Fibroblast of upper back skin (primary cell): Measurements from ENCODE around the gene RGS17.

Experiments used
- DNase-seq: peaks from one replicate; pipeline ENCODE4 v3.0.0-alpha.2; 2013

Gene RGS17

DNA sequence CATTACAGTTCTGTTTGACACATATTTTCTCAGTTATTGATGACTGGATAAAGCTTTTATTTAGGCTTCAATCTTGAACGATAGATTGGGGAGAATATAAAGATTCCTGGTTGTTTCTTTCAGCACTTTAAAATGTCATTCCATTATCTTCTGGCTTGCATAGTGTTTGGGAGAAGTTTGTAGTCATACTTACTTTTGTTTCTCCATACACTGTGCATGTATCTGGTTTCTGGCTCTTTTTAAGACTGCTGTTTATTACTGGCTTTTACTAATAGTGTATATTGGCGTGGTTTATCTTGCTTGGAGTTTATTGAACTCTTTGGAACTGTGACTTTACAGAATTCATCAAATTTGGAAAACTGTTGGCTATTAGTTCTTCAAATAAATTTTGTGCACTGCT is 49.2 kb downstream of the RGS17 start:
- no peak for DNase-seq

DNA sequence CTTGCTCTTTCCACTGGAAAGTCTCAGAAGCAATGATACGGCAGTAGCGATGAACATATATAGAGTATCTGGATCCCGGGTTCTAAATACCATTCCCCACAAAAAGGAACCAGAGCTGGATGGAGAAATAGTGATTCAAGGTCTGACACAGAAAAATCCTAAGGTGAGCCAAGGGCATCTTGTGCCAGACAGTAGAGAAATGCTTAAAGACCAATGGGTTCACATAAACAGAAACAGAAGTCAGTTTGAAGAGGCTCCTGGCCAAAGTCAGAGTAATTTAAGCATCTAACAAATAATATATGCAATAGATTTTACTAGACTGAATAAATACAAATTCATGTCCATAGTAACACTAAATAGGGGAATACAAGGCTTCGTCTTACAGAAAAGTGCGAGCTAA is 54.7 kb downstream of the RGS17 start:
- no peak for DNase-seq

DNA sequence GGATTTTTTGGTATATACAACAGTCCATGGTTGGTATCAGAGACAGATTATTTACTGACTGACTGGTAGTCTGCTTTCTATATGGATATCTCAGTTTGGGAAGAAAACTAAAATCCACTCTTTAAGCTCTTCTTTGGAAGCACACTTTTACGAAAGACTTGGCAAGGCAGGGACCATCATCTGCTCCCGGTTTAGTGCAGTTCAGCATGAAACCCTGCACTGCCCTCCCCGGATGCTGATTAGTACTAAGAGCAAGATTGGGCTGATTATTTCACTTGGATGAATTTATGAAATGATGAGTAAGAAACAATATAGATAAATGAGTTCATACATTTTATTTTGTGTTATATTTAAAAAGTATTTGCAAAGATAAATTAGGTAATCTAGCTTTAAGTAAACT is 56.3 kb downstream of the RGS17 start:
- DNase-seq, result no peak

DNA sequence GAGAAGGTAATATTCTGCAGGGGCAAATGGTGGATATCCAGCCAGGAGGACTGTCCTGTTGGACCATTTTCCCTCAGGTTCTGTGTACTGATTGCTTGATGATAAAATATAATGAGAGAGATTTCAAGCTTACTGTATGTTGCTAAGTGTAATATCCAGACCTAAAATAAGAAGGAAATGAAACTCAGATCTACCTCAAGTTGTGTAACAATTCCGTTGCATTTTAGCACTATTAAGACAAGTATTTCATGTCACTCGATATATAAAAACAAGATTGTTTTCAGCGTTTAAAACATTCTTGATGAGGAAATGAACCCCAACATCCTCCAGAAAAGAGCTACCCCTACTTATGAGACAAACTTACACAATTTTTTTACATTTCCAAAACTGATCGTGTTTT is 57.2 kb downstream of the RGS17 start:
- DNase-seq, result no peak

DNA sequence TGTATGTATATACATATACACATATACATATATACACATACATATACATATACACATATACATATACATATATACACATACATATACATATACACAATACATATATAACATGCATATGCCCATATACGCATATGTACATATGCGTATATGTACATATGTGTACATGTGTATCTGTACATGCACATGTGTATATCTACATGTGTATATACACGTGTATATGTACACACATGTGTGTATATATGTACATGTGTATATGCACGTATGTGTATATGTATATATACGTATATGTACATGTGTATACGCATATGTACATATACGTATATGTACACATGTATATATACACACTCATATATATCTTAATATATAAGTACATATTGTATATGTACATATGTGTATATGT is 60.3 kb downstream of the RGS17 start:
- no peak for DNase-seq

DNA sequence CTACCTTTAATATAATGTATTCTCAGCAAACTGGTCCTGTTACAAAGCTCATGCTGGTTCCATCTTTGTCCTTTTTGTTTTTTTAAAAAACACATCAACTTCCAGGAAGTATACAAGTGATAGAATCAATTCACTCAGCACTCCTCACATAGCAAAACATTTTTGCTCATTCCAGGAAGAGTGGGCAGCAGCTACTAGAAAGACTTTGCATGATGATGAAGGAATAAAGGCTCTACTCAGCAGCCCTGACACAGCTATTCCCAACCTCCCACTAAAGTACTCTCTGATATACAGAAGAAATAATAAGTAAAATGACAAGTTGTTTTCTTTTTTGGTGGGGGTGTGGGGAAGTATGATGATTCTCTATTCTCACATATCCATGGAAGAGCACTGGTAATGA is 61.2 kb downstream of the RGS17 start:
- no peak for DNase-seq

DNA sequence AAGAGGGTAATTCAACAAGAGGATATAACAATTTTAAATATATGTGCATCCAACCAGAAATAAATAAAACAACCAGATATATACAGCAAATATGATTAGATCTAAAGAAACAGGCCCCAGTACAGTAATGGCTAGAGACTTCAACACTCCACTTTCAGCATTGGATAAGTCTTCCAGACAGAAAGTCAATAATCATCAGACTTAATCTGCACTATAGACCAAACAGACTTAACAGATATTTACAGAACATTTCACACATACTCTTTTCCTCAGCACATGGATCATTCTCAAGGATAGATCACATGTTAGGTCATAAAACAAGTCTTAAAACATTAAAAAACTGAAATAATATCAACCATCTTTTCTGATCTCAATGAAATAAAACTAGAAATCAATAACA is 65.9 kb downstream of the RGS17 start:
- DNase-seq, result no peak

DNA sequence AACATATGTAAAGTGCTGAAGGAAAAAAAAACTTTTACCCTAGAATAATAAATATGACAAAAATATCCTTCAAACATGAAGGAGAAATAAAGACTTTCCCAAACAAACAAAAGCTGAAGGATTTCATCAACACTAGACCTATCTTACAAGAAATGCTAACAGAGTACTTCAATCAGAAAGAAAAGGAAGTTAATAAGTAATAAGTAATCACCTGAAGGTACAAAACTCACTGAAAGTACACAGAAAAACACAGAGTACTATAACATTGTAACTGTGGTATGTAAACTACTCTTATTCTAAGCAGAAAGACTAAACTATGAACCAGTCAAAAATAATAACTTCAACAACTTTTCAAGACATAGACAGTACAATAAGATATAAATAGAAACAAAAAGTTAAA is 67.1 kb downstream of the RGS17 start:
- DNase-seq, result no peak

DNA sequence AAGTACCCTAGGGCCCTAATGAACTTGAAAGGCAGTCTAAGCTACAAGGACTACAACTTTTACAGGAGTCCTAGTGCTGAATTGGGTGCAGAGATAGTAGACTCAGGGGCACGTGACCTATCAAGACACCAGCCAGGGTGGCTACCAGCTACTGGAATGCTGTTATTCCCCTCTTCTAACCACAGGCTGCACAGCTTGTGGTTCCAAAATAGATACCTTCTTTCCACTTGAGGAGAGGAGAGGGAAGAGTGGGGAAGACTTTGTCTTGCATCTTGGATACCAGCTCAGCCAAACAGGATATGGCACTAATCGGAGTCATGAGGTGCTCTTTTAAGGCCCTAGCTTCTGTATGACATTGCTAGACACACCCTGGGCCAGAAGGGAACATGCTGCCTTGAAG is 68.6 kb downstream of the RGS17 start:
- no peak for DNase-seq

DNA sequence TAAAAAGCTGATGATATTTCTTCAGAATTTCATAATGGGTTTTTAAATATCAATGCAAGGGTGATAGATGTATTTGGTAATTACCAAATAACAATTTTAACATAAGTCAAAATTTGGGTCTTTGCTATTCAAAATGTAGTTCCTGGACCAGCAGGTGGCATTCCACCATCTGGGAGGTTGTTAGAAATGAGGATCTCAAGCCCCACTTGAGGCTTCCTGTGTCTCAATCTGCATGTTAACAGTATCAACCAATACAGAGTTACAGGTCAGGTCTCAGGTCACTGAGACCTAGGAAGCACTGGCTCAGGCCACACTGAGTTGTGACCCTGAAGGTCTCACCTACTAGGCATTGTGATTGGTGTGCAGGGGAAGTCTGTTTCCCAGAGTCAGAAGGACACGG is 71.3 kb downstream of the RGS17 start:
- DNase-seq, result peak; percentile 5

DNA sequence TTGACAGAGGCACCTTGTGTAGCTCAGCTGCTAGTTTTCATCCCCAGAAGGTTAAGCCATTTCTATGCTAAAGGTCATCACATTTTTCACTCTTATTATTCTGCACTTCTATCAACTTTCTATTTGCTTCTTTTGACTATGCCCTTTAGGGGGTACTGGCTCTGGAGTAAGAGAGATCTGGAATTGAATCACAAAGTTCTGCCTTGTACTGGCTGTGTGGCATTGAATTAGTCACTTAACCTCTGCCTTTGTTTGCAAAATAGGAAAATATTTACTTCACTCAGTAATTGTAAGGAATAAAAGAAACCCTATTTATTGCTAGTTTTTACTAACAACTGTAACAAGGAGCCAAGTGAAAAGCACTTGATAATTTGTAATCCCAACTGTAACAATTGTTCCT is 71.8 kb downstream of the RGS17 start:
- no peak for DNase-seq

DNA sequence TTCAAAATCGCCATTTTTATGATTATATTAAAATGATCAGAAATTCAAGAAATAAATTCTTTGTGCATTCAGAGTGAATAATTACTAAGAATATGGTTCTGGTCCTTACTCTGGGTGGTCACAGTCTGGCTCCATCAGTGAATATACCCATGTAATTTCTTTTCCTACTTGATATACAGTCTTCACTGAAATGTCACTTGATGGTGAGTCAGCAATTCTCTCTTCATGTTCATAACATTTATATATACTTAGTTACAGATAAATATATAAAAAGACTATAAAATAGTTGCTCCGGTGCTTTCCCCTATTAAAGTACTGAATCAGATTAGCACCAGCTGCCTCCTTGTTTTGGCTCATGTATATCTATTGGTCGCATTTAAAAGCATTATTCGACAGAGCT is 72.2 kb downstream of the RGS17 start:
- no peak for DNase-seq

DNA sequence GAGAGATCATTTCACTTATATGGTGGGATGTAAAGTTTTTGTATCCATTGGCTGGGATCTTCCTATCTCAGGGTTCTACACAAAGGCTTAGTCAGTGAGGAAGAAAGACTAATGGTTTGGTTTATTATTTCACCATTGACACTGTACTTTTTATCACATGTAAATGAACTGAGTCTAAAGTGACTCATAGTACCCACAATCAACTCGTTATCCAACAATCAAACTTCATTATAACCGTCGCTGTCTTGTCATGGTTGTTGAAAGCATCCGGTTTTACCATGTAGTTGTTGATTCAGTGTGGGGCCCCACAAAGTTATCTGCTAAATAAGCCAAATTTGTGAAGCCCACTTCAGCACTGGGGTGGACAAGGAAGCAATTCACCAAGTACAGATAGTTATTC is 72.8 kb downstream of the RGS17 start:
- DNase-seq, result no peak

DNA sequence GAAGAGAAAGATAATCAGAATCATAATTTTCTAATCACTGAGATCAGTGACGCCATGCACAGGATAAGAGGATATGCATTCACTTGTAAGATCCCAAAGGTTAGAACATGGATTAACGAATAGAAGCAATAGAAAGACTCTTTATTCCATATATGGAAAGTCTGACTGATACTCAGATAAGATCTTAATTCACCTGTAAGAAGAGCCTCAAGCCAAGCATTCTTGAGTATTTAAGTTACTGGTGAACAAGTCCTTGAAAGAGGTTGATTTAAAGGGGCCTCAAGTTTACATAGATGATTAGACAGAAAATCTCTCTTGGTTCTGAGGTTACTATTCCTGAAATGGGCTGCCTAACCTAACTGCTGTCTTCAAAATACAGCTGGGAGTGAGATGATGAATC is 74.8 kb downstream of the RGS17 start:
- no peak for DNase-seq

DNA sequence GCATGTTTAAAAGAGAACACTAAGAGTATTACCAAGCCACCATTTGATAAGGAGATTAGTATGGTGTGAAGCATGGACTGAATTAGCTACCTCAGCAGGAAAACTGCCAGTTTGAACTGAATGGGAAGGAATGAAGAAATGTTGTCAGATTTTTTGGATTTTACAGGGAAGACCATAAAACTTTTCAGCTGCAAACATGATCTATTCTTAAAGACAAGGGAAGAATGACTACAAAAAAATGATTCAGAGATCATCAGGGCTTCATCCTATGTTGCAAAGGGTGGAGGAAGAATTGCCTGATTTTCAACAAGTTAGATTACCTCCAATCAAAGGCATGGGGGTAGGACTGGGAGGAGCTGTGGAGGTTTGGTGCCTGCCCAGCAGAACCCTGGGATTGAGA is 79.3 kb downstream of the RGS17 start:
- peak; percentile 13 for DNase-seq

DNA sequence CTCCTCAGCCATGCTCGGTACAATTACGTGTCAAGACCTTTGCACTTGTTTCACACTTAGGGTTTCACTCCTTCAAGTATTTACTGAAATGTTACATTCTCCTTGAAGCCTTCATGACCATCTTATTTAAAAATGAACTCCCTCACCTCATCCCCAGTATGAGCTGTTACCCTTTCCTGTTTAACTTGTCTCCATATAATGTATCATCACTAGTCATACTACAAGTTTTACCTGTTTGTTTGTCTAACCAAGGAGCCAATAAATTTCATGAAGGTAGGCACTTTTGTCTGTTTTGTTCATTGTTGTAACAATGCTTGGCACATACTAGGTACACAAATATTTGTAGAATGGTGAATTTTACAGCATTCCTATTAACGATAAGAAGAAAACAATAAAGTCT is 82.5 kb downstream of the RGS17 start:
- DNase-seq, result no peak

DNA sequence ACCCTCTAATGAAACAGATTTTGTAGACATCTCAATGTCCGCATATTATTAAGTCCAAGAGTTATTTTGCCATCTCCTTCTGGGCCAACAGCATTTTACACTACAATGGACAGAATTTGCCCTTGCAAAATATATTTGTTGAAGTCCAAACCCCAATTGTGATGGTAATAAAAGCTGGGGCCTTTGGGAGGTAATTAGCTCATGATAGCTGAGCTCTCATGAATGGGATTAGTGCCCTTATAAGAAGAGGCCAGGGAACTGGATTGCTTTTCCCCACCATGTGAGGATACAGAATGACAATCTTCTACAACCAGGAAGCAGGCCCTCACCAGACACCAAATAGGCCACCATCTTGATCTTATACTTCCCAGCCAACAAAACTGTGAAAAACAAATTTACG is 83.7 kb downstream of the RGS17 start:
- no peak for DNase-seq

DNA sequence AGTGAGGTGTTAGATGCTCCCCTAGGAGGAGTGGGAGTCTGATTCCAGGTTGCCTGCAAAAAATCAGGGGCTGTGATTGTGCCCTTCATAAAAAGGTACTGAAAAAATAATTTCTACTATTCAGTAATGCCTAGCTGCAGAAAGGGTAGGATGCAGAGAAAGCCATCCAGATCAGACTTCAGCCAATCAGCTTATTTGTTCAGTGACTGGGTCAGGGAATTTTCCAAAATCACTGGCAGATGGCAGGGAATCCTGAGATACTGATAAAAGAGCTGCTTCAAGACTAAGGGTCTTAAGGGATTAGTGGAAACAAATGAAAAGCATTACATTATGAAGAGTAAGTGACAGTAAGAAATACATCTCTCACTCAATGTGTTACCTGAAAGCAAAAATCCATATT is 85.8 kb downstream of the RGS17 start:
- DNase-seq, result no peak

DNA sequence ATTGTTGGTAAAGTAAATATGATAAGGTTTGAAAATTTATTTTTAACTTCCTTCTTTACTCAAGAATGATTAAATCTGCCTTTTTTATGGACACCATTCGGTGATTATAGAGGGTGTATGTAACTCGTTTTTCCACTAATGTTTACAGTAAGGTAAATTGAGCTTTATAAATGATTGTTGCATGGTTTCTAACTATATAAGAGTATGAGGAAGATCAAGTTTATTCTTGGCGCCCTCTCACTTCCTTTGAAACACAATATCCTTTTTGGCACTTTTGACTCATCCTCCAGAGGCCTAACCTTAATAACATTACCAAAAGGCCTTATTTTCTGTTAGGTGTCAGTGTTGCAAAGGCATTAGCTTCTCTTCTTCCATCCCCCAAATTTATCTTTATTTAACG is 86.8 kb downstream of the RGS17 start:
- DNase-seq, result no peak

DNA sequence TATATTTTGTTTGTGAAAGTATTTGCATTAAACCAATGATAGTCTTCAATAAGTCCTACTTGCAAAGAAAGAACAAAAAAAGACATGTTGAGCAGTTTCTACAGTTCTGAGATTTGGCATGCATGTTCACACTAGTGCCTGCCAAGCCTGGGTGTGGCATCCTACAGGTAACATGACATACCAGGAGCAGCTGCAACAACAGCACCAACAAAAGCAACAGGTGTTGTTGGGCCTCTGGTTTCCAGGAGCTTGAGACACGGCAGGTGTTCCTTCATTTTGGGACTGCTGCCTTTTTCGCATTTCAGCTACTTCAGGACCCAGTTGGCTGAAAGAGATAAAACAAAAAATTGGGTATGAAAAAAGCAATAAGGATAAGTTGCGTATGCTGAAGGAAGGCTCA is 87.4 kb downstream of the RGS17 start:
- DNase-seq, result no peak

DNA sequence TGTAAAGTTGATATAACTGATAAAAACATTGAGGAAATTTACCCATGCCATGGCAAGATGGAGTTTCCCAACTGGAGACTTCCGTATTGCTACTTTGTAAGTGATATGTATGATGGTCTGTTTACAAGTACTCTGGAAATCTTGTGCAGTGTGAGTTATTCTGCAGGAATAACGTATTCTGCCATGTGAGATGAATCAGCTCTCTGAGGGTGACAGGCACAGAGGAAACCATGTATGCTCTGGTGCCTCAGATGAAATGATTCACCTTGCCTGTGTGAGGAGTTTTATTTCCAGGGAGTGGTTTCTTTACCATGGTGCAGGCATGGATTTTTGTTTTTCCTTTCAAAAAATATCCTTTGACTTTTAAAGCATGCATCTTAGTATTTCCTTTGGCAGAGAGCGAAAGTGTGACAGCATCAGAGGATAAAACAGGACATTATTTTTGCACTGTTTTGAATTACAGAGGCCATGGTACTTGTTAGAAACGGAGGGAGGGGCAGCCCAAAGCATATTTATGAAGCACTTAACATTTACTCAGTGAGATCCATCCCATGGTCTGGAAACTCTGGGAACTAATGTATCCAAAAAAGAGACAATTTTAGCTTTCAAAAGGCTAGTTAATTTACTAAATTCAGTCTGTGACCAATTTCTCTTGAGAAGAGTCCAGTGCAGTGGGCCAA is 92.6 kb downstream of the RGS17 start:
- peak; percentile 19 for DNase-seq

DNA sequence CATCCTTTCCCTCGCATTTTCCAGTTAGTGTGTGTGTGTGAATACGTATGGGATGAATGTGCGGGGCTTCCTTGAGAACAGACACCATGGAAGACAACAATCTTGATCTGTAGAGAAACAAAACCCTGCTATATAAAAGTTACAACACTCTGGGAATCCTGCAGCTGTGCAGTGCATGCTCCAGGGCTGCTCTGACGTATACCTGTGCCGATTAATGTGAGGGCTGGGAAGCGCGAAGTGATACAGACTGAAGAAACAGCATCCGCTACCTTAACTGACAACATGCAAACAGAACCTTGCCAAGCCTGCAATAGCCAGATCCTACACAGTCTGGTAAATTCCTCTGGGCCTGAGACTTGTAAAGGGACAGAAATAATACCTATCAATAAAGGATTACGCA is 96.9 kb downstream of the RGS17 start:
- no peak for DNase-seq

DNA sequence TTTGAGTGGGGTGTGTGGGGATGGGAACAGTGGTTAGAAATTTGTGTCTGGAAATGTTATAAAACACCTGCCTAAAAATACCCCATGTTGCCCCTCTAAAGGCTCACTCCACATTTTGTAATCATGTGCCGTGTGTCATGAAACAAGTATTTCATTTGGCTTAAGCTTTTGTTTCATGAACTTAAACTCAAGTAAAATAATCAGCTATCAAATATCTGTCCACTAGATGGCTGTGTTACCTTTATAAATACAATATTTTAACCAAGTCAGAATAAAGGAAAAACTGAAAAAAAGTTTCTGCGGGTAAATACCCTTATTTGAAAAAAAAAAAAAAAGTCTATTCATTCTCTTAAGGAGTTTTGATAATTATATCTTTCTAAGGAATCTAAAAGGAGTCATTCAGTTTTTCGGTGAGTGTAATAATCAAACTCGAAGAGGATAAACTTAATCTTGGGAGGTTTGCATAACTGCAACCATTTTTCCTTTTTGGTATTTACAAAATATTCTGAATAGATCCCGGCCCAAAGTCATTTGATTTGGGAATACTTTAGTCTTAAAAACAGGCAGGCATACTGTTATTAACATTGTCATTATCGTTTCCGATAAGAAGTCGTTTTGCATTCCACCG is 98.7 kb downstream of the RGS17 start:
- peak; percentile 59 for DNase-seq

DNA sequence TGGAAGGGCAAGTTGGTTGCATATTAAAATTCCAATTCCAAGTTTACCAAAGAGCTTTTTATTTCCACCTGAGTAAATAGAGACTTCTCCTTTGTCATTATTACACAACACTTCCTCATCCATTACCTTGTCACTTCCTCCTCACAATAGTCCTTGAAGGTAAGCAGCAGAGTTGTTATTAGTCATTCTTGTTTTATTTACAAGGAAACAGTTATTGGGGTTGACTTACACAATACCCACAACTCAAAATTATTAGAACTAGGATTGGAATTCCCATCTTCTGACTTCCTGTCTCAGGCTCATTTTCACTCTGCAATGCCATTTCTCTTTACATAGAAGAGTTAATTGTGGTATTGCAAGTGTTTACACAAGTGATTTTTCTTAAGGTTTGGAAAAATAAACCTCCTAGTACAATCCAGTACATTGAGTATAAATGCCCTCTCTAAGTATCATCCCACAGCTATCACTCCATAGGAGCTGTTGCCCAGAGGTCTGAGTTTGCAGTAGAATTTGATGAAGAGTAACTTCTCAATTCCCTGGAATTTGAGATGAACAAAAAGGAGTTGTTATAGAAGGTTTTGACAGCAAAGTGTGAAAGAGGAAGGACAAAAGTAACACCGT is 99.6 kb downstream of the RGS17 start:
- no peak for DNase-seq

DNA sequence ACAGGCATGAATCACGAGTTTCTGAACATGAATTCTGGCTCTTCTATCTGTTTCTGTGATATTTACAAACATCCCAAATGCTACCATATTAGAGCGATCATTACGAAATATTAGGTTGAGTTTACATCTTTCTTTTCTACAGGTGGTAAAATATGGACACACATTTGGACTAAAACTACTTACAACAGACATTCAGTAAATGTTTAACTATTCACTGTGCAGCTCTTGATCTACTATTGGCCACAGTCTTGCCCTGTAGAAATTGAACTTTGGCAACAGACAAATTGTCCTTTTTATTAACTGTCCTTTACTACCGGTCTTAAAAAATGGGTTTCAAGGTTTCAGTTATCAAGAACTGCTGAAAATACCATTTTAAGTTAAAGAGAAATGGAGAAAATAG is 102.1 kb downstream of the RGS17 start:
- no peak for DNase-seq
